Medulla oblongata (tissue), 1 donor: Measurements from ENCODE around the gene DDC.
"Not testable (repeated sequence)": the region's sequence is repeated elsewhere in the genome, so short reads cannot be mapped to it uniquely, and the experiment has no call there.

Experiments
- DNase-seq: peaks from one replicate; pipeline ENCODE4 v3.0.0-alpha.2; 2015; ENCODE audit errors: extremely low spot score

Gene DDC

DNA sequence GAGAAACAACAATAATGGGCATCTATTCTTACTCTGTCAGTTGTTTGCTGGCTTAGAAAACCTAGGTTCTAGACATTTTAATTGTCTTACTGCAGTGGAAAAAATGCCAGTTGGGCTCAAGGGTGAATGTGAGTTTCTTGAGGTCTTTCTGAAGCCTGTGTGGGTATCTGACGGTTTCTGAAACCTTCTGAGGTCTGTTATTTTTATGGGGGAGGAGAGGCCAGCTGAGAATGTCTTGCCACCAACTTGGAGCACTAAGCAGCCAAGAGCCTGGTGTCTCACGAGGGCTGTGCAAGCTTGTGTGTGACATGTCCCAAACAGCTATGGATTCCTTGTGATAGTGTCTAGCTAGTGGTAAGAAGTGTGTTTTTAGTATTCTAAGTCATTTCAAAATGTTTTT is 24.2 kb upstream of the DDC start:
- no peak for DNase-seq

GRCh38 chr7:50588937-50589336 is 23.7 kb upstream of the DDC start:
- no peak for DNase-seq

- DNase-seq = no peak
Observed at GRCh38 chr7:50587737-50588136, 22.5 kb upstream of the DDC start.

DNA sequence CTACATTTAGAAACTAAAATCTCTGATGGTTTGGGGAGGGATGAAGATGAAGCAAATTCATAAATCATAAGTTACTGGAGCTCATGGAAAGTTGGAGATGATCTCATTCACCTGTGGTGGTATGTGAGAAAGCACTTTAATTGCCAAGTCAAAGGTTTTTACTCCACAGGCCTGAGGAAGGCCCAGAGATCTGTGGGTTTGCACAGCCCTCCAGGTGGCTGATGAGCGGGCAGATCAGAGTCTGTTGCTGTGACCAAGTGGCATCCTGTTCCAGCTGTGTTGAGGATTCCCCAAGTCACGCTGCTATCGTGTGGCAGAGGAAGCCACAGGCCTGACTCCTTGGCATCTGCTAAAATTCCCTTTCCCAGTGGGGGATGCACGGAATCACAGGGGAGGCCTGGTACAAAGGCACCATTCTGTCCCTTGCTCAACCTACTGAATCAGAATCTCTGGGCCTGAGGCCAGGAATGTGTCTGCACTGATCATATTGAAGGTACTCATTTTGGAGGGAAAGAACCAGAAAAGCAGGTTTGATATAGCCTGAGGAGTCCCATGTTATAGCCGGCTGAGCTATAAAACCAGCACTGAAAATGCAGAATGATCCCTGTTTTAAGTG is 19.7 kb upstream of the DDC start:
- no peak for DNase-seq

GRCh38 chr7:50584386-50584785 is 19.2 kb upstream of the DDC start:
- no peak for DNase-seq

- not testable (repeated sequence) for DNase-seq
Observed at GRCh38 chr7:50583295-50583694, 18.1 kb upstream of the DDC start.

- DNase-seq = not testable (repeated sequence)
Observed at GRCh38 chr7:50582271-50582670, 17.1 kb upstream of the DDC start.

- DNase-seq = not testable (repeated sequence)
Observed at GRCh38 chr7:50580666-50581065, 15.5 kb upstream of the DDC start.

DNA sequence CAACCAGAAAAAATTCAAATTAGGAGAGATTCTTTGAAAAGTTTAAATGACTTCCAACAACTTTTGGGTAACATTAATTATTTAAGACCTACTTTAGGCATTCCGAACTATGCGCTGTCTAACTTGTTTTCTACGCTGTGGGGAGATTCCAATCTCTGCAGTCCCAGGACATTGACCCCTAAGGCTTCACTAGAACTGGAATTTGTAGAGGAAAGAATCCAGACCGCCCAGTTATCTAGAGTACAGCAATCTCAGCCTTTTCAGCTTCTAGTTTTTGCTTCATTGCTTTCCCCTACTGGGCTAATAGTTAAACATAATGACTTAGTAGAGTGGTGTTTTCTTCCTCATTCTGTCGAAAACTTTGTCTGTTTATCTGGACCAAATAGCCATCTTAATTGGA is 14.9 kb upstream of the DDC start:
- no peak for DNase-seq

DNA sequence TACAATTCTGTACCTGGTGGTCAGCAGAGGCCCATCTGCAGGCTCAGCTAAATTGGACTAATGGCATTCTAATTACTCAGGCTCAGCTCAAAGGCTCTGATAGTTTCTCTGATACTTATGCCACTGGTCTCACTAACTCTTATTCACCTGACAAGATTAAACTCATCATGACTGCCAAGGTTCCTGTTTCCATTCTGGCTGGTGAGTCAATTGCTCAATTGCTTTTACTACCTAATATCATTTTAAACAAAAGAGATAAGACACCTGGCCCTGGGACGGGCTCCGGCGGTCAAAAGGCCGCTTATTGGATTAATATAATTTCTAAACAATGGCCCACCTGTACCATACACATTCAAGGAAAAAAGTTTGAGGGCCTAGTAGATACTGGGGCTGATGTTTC is 12.9 kb upstream of the DDC start:
- DNase-seq = not testable (repeated sequence)

- DNase-seq = no peak
Observed at GRCh38 chr7:50577569-50577968, 12.4 kb upstream of the DDC start.

DNA sequence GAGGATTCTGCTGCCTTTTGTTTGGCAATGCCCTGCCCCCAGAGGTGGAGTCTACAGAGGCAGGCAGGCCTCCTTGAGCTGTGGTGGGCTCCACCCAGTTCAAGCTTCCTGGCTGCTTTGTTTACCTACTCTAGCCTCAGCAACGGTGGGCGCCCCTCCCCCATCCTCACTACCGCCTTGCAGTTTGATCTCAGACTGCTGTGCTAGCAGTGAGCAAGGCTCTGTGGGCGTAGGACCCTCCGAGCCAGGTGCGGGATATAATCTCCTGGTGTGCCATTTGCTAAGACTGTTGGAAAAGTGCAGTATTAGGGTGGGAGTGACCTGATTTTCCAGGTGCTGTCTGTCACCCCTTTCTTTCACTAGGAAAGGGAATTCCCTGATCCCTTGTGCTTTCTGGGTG is 11.2 kb upstream of the DDC start:
- not testable (repeated sequence) for DNase-seq

- no peak for DNase-seq
Observed at GRCh38 chr7:50567715-50568261, 2.6 kb upstream of the DDC start.

GRCh38 chr7:50565977-50566376 is 772 bp upstream of the DDC start:
- no peak for DNase-seq

DNA sequence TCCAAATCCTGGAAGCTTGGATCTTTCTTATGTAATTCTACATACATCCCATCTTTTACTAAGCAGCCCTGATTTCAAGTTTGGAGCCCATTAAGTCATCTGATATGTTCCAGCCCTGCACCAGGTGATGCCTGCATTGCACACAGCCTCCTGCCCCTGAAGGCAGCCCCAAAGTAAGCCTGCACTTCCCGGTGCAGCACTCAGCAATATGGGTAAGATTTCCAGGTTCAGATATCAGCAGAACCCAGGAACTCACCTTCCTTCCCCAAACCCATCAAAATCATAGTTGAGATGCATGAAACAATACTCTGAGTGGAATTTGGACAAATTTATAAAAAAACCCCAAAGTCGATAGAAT is 333 bp upstream of the DDC start:
- DNase-seq = no peak

GRCh38 chr7:50564171-50564570 is 1.0 kb downstream of the DDC start:
- no peak for DNase-seq

- DNase-seq = no peak
Observed at GRCh38 chr7:50562136-50562535, 3.1 kb downstream of the DDC start.

GRCh38 chr7:50560865-50561351 is 4.3 kb downstream of the DDC start:
- no peak for DNase-seq

- DNase-seq = no peak
Observed at GRCh38 chr7:50559881-50560280, 5.3 kb downstream of the DDC start.

DNA sequence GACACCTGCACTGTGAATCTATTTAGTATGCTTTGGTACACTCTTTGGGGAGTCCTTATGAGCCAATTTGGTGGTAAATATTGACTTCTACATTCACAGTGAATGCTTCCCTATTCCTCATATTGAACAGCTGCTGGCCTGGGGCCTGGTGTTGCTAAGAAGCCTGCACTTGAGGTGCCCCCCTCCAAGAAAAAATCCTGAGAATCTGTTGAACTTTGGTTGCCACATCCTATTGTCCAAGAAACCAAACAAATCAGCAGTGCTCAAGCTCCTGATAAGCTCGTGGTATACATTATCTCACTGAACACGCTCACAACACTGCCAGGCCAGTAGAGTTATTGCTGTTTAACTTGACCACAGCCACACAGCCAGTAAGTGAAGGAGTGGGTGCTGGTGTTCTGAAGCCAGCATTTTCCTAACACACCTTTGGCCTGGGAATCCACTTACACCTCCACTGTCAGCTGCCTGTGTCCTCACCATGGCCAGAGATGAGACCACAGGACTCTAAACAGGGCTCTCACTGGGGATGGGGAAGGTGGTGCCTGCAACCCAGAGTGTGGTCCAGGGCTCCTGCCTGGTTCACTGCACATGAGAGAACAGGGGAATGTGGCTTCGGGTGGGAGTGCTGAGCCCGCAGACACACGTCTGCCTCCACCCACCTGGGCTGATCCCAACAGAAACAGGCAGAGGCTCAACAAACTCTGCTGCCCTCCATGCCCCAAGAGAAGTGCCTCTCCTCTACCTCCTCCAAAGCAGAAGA is 6.7 kb downstream of the DDC start:
- no peak for DNase-seq

GRCh38 chr7:50557099-50557498 is 8.1 kb downstream of the DDC start:
- no peak for DNase-seq

DNA sequence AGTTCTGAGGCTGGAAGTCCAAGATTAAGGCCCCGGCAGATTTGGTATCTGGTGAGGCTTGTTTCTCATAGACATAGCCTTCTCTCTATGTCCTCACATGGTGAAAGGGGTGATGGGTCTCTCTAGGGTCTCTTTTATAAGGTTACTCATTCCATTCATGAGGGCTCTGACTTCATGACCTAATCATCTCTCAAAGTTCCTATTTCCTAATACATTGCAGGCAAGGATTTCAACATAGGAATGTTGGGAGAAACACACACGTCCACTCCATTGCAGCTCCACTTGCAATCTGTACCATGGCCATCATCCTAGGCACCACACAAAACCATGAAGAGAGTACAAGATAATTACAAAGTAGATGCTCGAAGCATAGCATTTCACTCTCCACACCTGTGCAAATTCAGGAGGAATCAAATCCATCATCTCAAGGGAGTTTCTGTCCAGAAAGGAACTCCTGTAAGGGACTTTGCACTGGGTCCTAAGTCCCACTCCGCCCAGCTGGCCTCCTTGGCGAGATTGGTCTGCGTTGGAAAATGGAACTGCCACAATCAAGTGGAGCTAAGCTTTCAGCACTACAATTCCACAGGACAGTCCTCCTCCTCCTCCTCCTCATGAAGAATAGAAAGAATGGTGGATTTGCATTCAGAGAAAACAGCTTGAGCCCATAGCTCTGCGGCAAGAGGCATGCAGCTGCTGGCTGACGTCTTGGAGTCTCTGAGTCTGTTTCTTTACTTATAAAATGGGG is 8.8 kb downstream of the DDC start:
- no peak for DNase-seq
